Measurements from ENCODE around the gene ZPLD1.

DNA sequence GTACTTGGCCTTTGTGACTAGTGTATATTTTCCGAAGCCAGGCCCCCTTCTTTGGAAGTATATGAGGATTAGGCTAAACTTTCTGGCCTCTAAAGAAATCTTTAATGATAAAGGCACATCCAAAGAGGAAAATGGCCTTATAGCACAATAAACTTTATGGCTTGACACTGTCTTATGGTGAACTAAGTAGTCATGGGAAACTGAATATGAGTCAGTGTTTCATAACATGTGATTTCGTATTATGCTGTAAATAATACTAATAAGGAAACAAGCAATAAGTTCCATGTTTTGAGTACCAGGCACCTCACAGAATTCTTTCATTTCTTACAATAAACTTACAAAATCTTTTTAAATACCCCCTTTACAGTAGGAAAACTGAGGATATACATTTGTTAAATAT lies 8.2 kb downstream of the ZPLD1 start:
- TF ChIP-seq CTCF (IDR thresholded peaks at IDR 0.05) (no peak), POLR2A (IDR thresholded peaks at IDR 0.05) (no peak)

Data from esophagus squamous epithelium (tissue), 4 donors.